HFF-Myc (cell line): ENCODE data around the gene ZFR2.
"Not testable (repeated sequence)": the region's sequence is repeated elsewhere in the genome, so short reads cannot be mapped to it uniquely, and the experiment has no call there.

Experiments used
- DNase-seq: peaks from one replicate; pipeline ENCODE4 v3.0.0-alpha.2; 2011; ENCODE audit warnings: low read depth; ENCODE audit errors: extremely low read depth
- H3K4me3 ChIP-seq: replicated peaks from 2 replicates; pipeline ENCODE4 v1.5.1; 2011; ENCODE audit warnings: low read depth, mild to moderate bottlenecking, control low read depth, low read length
- TF ChIP-seq, protein P1 (sequence below): IDR thresholded peaks from 2 replicates; pipeline ENCODE4 v1.5.1; 2012; ENCODE audit warnings: mild to moderate bottlenecking, low read depth, low read length, control low read depth; ENCODE audit errors: missing control alignments

Gene ZFR2

DNA sequence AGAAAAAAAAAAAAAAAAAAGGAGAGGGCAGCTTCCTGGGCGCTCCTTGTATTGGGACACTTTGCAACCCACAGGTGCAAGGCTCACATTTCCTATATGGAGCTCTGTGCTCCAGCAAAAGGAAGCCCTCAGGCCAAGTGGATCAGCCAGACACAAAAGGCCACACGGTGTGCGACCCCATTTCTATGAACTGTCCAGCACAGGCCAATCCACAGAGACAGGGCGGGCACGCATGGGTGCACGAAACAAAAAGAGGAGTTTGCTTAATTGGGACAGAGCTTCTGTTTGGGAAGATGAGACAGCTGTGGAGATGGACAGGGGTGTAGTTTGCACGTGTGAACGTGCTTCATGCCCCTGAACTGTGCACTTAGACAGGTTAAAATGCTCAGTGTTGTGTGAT, 51.1 kb downstream of the ZFR2 start:
- H3K4me3 ChIP-seq: no peak overlapping the region
- TF ChIP-seq, protein P1, sequence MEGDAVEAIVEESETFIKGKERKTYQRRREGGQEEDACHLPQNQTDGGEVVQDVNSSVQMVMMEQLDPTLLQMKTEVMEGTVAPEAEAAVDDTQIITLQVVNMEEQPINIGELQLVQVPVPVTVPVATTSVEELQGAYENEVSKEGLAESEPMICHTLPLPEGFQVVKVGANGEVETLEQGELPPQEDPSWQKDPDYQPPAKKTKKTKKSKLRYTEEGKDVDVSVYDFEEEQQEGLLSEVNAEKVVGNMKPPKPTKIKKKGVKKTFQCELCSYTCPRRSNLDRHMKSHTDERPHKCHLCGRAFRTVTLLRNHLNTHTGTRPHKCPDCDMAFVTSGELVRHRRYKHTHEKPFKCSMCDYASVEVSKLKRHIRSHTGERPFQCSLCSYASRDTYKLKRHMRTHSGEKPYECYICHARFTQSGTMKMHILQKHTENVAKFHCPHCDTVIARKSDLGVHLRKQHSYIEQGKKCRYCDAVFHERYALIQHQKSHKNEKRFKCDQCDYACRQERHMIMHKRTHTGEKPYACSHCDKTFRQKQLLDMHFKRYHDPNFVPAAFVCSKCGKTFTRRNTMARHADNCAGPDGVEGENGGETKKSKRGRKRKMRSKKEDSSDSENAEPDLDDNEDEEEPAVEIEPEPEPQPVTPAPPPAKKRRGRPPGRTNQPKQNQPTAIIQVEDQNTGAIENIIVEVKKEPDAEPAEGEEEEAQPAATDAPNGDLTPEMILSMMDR: no peak
- no peak for DNase-seq

DNA sequence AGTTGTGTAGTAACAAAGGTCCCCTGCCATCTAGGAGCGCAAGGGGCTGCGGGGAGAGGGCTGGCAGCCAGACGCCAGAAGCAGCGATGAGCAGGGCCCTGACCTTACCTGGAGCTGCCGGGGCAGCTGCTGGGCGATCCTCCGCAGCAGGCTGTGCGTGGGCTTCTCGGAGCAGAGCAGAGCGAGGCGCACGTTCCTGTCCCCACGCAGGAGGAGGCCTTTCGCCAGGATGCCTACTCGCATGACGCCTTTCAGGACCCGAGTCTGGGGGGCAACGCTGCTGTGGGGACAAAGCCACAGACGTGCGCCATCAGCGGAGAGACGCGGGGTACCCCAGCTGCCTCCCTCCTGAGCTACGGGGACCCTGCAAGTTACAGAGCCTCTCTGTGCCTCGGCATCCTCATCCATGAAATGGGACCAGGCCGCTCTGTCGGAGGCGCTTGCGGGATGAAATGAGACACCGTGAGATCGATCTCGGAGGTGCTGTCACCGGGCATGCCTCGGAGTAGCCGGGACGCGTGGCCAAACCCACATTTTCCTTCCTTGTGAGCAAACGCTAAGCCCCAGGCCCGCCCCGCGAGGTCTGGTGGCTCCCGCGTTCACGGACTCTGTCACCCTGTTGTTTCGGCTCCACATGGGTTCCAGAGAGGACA, 52.1 kb downstream of the ZFR2 start:
- TF ChIP-seq, protein P1: no peak
- no peak overlapping the region for H3K4me3 ChIP-seq
- DNase-seq: no peak

DNA sequence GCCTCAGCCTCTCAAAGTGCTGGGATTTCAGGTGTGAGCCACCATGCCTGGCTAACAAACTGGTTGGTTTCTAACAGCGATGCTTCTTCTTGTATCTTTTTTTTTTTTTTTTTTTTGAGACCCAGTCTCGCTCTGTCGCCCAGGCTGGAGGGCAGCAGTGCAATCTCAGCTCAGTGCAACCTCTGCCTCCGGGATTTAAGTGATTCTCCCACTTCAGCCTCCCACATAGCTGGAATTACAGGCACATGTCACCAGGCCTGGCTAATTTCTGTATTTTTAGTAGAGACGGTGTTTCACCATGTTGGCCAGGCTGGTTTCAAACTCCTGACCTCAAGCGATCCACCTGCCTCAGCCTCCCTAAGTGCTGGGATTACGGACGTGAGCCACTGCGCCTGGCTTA, 52.7 kb downstream of the ZFR2 start:
- DNase-seq, H3K4me3 ChIP-seq: not testable (repeated sequence)

DNA sequence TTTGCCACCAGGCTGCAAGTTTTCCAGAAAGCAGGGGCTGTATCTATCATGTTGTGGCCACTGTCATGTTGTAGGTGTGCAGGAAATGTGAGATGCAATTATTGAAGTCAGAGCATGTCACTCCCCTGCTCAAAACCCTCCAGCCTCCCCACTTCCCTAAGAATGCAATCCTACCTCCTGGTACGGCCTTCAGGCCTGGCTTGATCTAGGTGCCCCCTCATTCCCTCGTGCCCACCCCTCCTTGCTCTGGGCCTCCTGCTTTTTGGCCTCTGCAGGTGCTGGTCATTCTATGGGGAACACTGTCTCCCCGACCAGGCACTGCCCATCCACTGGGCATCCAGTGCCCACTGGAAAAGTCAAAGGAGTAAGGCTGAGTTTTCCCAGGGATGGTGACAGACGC, 54.2 kb downstream of the ZFR2 start:
- no peak overlapping the region for H3K4me3 ChIP-seq
- TF ChIP-seq, protein P1: no peak
- DNase-seq: no peak

DNA sequence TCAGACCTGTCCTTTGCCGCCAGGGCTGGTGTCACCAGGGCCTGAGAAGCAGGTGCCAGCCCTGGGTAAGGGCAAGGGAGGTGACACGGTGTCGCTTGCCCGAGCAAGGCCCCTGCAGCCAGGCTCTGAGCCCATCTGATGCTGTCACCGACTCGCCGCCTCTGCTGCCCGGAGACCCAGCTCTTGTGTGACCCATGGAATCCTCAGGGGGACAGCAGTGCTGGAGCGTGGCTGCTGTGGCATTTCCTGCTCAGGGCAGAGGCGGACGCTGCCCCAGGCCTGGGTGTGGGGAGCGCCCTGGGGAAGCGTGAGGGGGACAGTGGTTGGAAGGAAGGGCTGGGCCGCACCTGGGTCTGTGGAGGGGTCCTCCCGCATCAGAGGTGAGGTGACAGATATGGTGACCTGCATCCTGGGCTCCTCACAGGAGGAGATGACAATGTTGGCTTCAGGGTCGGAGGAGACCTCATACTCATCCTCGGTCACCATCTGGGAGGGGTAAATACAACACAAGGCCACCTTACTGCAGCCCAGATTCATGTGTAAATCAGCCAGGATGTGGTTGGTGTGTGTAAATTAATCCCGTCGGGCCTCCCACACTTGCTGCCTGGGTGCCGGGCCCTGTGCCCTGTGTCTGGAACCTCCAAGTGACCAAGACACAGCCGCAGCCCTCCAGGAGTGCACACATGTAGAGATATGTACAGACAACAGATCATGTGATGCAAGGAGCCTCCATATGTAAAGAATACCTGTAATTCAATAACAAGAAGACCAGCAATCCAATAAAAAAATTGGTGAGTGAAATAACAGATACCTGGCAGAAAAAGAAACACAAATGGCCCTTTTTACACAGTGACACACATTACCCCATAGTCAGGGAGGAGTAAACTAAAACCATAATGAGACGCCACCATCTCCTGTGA, 55.1 kb downstream of the ZFR2 start:
- no peak for DNase-seq
- no peak overlapping the region for H3K4me3 ChIP-seq

DNA sequence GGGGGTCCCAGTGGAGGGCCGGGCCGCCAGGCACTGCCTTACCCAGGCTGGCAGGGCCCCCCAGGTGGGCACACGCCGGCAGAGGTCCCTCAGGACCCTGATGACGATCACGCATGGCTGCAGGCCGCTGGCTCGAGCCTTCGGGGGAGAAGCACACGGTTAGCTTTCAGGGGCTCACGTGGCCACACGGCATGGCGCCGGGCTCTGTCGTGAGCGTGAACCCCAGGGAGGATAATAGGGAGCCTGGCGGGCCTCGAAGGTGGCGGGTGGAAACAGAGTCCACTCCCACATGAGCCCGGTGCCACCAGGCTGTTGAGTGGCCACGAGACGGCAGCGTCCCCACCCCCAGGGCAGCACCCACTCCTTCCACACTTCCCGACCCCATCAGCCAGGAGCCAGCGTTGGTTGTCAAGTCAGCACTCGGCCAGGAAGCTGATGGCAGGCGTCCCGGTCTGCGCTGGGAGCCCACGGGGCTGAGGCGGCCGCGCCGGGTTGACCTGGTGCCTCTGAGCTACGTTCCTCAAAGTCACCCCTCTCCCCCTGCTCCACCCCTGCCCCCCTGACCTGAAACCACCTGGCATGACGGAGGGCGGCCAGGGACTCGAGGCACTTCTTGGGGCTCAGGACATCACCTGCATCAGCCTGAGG, 58.0 kb downstream of the ZFR2 start:
- no peak for DNase-seq
- TF ChIP-seq, protein P1: no peak
- no peak overlapping the region for H3K4me3 ChIP-seq

More for the DNA sequence above, 55.1 kb downstream of the ZFR2 start:
- TF ChIP-seq, protein P1: no peak

DNA sequence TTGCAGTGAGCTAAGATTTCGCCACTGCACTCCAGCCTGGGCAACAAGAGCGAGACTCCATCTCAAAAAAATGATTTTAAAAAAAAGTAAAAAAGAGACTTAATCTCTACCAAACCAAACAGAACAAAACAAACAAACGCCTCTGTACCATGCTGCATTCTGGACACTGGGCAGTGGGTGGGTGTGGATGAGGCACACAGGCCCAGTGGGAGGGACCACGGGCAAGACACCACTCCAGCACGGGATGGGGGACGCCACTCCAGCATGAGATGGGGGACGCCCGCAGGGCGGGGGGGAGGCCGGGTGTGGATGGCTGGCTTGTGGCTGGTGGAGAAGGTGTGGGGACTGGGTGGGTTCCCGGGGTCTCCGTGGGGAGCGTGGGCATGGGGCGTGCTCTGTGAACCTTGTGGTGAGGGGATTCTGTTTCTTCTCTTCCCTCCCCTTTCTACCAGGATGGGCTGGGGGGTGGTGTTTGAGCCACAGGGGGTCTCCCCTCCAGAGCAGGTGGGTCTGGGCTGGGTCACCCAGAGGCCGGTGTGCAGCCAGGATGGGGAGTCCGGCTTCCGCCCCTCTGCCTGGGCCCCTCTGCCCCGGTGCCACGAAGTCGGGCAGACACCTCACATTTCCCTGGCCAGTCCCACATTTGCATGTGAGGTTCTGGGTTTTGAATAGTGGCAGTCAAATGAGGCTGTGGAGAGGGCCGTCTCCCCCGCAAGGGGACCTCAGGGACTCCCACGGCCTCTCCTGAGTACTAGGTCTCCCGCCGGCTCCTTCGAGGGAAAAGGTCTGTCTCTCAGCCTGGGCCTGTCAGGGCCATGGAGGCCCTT, 58.7 kb downstream of the ZFR2 start:
- no peak for DNase-seq
- H3K4me3 ChIP-seq: no peak overlapping the region
- TF ChIP-seq, protein P1: no peak
